ENCODE measurements around the gene POLG2.
"Not testable (repeated sequence)": the region's sequence is repeated elsewhere in the genome, so short reads cannot be mapped to it uniquely, and the experiment has no call there.

The POLG2 gene

DNA sequence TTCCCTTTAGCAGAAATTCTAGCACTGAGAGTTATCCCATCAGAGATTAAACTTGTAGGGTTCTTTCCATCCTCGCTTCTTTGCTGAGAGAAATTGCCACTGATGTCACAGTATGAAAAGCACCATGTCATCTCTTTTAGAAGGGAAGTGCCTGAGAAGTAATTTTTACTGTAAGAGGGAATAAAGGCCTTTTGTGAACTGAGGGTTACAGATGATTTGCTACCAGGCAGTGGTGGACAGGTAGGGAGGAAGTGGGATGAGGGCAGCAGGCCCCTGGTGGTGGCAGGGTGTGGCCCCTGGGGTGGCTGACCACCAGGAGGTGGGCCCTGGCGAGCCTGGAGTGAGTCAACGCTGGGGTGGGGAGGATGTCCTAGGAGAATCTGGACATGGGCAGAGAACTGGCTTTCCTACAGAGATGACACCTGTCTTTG lies 54.3 kb downstream of the POLG2 start:
- Mint-ChIP-seq H3K9me3 (peaks cover 25 to 26% of the 10 kb centered on the region in 2 donors), H3K4me1 (peaks cover 17% of the 10 kb centered on the region), H3K27ac (peak overlapping the region in 1 of 2 donors; percentile 85), H3K4me3 (peak overlapping the region; percentile 48 to 66), H3K27me3 (no peaks in the 10 kb centered on the region)
- DNase-seq (no peak), ATAC-seq (peak; percentile 48)

DNA sequence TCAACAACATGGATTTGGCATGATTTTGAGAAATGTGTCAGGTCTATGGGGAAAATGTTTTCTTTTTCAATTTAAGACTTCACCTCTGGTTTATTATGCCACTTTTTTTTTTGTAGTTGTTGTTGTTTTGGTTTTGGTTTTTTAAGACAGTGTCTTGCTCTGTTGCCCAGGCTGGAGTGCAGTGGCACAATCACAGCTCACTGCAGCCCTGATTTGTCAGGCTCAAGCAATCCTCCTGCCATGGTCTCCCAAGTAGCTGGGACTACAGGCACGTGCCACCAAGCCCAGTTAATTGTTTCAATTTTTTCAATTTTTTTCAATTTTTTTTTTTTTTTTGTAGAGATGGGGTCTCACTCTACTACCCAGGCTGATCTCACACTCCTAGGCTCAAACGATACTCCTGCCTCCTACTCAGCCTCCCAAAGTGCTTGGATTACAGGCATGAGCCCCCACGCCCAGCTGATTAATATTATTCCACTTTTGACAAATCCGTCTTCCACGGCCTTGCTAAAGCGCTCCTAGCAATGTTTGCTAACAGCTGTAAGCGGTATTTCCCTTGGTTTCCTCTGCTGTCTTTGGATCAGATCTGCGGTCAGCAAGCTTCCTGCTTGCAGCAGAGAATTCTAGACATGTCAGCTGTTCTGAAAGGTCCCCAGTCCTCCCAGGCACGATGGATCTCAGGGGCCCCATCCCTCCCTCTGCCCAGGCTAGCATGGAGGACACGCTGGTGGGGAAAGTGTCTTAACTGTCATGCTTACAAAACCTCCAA lies 54.9 kb downstream of the POLG2 start:
- H3K9me3 Mint-ChIP-seq, result peaks cover 30 to 31% of the 10 kb centered on the region in 2 donors
- peak; percentile 40 for ATAC-seq
- peak overlapping the region; percentile 76 to 85 for H3K27ac Mint-ChIP-seq
- no peaks in the 10 kb centered on the region for H3K27me3 Mint-ChIP-seq
- no peak for DNase-seq
- H3K4me3 Mint-ChIP-seq, result peak overlapping the region; percentile 48 to 66
- H3K4me1 Mint-ChIP-seq, result peaks cover 17% of the 10 kb centered on the region

DNA sequence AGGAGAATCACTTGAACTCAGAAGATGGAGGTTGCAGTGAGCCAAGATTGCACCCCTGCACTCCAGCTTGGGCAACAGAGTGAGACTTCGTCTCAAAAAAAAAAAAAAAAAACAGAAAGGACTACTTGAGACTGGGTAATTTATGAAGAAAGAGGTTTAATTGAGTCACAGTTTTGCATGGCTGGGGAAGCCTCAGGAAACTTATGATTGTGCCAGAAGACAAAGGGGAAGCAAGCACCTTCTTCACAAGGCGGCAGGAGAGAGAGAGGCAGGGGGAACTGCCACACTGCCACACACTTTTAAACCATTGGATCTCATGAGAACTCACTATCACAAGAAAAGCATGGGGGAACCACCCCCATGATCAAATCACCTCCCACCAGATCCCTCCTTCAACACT lies 56.9 kb downstream of the POLG2 start:
- H3K27ac Mint-ChIP-seq, result no peak overlapping the region

DNA sequence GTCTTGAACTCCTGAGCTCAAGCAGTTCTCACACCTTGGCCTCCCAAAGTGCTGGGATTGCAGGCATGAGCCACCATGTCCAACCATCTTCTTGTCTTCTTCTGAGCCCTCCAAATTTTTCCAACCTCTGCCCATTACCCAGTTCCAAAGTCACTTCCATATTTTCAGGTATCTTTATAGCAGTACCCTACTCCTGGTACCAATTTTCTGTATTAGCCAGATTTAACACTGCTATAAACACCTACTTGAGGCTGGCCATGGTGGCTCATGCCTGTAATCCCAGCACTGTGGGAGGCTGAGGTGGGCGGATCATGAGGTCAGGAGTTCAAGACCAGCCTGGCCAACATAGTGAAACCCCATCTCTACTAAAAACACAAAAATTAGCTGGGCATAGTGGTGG lies 57.3 kb downstream of the POLG2 start:
- H3K27me3 Mint-ChIP-seq, DNase-seq, H3K27ac Mint-ChIP-seq, H3K4me3 Mint-ChIP-seq, ATAC-seq: not testable (repeated sequence)
- Mint-ChIP-seq H3K9me3 (peaks cover 32 to 34% of the 10 kb centered on the region in 2 donors), H3K4me1 (peaks cover 17% of the 10 kb centered on the region)

More for the DNA sequence above, 56.9 kb downstream of the POLG2 start:
- Mint-ChIP-seq H3K27me3 (no peaks in the 10 kb centered on the region), H3K4me1 (peaks cover 17% of the 10 kb centered on the region), H3K4me3 (no peak overlapping the region), H3K9me3 (peaks cover 32 to 34% of the 10 kb centered on the region in 2 donors)
- ATAC-seq, result no peak
- DNase-seq, result no peak

DNA sequence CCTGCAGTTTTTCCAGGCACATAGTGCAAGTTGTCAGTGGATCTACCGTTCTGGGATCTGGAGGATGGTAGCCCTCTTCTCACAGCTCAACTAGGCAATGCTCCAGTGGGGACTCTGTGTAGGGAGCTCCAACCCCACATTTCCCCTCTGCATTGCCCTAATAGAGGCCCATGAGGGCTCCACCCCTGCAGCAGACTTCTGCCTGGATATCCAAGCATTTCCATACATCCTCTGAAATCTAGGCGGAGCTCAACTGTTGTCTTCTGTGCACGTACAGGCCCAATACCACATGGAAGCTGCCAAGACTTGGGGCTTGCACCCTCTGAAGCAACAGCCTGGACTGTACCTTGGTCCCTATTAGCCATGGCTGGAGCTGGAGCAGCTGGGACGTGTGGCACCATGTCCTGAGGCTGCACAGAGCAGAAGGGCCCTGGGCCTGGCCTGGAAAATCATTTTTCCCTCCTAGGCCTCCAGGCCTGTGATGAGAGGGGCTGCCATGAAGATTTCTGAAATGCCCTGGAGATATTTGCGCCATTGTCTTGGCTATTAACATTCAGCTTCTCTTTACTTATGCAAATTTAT lies 58.8 kb downstream of the POLG2 start:
- Mint-ChIP-seq H3K4me3 (no peak overlapping the region), H3K27me3 (no peaks in the 10 kb centered on the region), H3K27ac (no peak overlapping the region), H3K4me1 (peaks cover 17% of the 10 kb centered on the region), H3K9me3 (peaks cover 34 to 37% of the 10 kb centered on the region in 2 donors)
- no peak for ATAC-seq
- DNase-seq, result no peak

DNA sequence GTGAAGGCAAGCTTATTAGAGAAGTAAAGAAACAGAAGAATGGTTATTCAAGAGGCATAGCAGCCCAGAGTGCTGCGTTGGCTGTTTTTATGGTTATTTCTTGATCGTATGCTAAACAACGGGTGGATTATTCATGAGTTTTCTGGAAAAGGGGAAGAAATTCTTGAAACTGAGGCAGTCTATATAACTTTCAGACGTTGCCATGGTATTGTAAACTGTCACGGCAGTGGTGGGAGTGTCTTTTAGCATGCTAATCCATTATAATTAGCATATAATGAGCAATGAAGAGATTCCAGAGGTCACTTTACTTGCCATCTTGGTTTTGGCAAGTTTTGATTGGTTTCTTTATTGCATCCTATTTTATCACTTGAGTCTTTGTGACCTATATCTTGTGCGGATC lies 65.3 kb downstream of the POLG2 start:
- H3K4me3 Mint-ChIP-seq, result no peak overlapping the region
- ATAC-seq, result no peak

DNA sequence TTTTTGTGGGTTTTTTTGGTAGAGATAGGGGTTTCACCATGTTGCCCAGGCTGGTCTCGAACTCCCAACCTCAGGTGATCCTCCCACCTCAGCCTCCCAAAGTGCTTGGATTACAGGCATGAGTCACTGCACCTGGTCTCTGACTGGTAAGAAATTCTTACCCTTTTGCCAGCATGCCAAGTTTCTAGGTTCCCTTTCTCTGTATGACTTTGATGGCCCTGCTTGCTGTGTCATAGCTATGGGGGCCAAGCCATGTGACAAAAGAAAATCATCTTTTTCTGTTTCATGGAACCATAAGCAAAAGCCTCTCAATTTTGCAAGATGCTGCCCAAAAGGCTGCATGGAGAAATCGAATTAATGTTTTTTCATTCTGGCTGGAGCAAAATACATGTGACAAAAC lies 66.8 kb downstream of the POLG2 start:
- ATAC-seq, H3K27ac Mint-ChIP-seq, DNase-seq, H3K27me3 Mint-ChIP-seq, H3K9me3 Mint-ChIP-seq, H3K4me3 Mint-ChIP-seq, H3K4me1 Mint-ChIP-seq: not testable (repeated sequence)

More for the DNA sequence above, 65.3 kb downstream of the POLG2 start:
- Mint-ChIP-seq H3K9me3 (peaks cover 0 to 5% of the 10 kb centered on the region in 2 donors), H3K4me1 (no peaks in the 10 kb centered on the region), H3K27me3 (peaks cover 6% of the 10 kb centered on the region), H3K27ac (no peak overlapping the region)
- DNase-seq, result no peak

DNA sequence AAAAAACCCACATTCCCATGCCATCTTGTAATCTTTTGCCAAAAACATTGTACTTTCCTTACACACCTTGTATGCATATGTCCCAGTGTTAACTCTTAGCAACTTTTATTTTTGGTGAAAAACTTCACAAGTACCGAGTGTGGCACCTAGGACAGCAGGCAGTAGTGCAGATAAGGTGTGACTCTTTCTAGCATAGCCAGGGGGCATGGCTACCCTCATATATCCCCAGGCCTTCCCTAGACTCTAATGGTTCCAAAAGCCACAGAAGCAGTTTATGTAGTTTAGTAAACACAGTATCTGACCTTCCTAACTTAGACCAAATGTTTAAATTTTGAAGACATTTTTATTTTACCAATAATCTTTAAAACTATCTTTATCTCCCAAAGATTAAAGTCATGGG lies 68.4 kb downstream of the POLG2 start:
- DNase-seq (no peak), ATAC-seq (no peak)
- H3K9me3 Mint-ChIP-seq, result no peaks in the 10 kb centered on the region
- peaks cover 7% of the 10 kb centered on the region for H3K27me3 Mint-ChIP-seq
- no peak overlapping the region for H3K4me3 Mint-ChIP-seq
- no peaks in the 10 kb centered on the region for H3K4me1 Mint-ChIP-seq
- H3K27ac Mint-ChIP-seq, result no peak overlapping the region

Measured in stimulated activated naive CD8-positive, alpha-beta T cell treated with anti-CD3 and anti-CD28 coated beads, Interleukin-15, amount 100 ng/mL, for 72 hours (primary cell).